Kidney glomerular epithelial cell (primary cell): ENCODE measurements around the gene LNP1.
"Not testable (repeated sequence)": the region's sequence is repeated elsewhere in the genome, so short reads cannot be mapped to it uniquely, and the experiment has no call there.

Experiments used
- DNase-seq: peaks from one replicate; lab custom pipeline; 2025; lab: John Stamatoyannopoulos, UW

LNP1 gene

DNA sequence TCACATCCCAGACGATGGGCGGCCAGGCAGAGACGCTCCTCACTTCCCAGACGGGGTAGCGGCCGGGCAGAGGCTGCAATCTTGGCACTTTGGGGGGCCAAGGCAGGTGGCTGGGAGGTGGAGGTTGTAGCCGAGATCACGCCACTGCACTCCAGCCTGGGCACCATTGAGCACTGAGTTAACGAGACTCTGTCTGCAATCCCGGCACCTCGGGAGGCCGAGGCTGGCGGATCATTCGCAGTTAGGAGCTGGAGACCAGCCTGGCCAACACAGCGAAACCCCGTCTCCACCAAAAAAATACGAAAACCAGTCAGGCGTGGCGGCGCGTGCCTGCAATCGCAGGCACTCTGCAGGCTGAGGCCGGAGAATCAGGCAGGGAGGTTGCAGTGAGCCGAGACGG is 77.2 kb downstream of the LNP1 start:
- not testable (repeated sequence) for DNase-seq

DNA sequence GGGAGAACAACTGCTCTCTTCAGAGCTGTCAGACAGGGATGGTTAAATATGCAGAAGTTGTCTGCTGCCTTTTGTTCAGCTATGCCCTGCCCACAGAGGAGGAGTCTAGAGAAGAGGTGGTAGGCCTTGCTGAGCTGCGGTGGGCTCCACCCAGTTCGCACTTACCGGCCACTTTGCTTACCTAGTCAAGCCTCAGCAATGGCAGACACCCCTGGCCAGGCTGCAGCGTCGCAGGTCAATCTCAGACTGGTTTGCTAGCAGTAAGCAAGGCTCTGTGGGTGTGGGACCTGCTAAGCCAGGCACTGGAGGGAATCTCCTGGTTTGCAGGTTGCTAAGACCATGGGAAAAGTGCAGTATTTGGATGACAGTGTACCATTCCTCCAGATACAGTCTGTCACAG is 78.7 kb downstream of the LNP1 start:
- no peak for DNase-seq

DNA sequence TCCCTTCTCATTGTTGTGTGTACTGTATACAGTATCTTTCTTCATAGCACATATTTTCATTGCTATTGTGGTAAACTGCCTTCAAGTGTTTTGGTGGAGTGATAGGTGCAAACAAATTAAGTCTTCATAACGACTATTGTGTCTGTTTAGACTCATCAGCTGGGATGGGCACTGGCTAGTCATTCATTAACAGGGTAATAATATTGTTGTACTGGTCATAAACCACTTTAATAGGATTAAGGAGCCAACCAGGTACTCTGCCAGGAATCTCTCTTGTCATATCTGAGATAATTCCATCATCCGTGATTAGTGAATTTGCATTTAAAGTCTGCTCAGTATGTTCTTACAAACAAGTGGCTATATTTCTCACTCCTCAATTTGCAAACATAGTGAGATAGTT is 80.8 kb downstream of the LNP1 start:
- DNase-seq = no peak

DNA sequence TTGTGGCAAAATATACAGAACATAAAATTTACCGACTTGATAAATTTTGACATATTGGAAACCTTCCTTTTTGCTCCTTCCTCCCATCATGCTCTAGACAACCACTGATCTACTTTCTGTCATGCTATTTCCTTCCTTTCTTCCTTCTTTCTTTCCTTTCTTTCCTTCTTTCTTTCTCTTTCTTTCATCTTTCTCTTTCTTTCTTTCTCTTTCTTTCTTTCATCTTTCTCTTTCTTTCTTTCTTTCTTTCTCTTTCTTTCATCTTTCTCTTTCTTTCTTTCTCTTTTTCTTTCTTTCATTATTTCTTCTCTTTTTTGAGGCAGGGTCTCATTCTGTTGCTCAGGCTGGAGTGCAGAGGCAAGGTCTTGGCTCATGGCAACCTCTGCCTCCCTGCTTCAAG is 82.2 kb downstream of the LNP1 start:
- DNase-seq = no peak

DNA sequence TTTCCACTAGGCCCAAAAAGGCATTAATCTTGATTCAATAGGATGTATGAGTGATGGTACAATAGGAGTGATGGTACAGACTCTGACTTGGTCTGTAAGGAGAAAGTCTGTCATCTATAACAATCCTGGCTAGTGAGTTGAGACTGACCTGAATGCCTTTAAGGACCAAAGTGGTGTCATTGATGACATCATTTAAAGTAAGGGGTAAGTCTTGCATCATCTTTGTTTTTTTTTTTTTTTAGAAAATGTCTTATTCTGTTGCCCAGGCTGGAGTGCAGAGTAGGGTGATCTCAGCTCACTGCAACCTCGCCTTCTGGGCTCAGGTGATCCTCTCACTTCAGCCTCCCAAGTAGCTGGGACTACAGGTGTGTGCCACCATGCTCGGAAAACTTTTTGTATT is 85.5 kb downstream of the LNP1 start:
- no peak for DNase-seq

DNA sequence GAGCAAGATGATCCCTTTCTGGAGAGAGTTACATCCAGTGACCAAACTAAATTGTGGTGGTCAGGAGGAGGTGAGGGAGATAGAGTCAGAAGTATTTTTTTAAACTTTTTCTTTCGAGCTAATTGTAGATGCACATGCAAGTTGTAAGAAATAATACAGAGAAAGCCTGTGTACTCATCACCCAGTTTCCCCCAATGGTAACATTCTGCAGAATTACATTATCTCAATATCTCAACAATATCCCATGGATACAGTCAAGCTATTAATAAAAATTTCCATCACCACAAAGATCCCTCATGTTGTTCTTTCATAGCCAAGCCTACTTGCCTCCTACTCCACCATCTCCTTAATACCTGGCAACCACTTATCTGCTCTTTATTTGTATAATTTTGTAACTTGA is 87.8 kb downstream of the LNP1 start:
- no peak for DNase-seq

DNA sequence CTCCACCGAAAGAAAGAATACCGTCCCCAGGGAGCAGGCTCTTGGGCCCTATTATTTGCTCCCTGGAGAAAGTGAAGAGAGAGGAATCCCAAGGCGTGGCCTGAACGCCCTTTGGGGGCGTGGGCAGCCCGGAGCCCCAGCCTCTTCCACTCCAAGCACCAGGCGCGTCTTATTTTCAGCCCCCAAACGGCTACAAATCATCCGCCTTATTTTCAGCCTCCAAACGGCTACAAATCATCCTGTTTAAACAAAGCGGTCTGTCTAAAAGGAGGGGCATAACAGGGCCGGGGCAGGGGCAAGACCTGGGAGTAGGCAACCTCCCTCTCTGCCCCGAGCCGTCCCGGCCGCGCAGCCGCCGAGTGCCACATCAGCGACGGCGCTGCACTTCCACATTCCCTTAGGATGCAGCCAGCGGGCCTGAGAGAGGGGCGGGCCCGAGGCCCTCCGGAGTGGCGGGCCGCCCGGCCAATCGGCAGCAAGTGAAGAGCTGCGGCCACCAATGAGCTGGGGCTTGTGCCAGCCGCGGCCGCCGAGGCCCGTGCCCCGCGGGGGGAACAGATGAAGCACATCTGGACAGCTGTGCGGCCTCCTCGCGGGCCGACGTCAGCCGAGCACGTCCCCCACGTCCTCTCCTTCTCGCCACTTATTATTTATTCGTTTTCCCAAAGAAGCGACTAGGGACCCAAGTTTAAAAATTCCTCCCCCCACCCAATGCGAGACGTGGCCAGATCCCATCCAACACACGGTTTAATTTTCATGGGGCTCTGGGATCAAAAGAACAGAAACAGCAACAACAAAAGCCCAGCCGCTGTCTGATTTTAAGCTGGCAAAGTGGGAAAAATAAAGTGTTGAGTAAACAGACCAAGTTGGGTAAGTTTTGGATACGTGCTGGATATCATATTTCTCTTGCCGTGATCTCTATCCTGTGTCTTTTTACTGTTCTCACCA is 91.0 kb downstream of the LNP1 start, which contains the start of gene TMEM45A:
Gene TMEM45A (plus strand): TSS at position 561 of the 948 bp plus-strand sequence. CDS start 62,593 bp downstream, outside the sequence.
- peak; percentile 97 for DNase-seq

DNA sequence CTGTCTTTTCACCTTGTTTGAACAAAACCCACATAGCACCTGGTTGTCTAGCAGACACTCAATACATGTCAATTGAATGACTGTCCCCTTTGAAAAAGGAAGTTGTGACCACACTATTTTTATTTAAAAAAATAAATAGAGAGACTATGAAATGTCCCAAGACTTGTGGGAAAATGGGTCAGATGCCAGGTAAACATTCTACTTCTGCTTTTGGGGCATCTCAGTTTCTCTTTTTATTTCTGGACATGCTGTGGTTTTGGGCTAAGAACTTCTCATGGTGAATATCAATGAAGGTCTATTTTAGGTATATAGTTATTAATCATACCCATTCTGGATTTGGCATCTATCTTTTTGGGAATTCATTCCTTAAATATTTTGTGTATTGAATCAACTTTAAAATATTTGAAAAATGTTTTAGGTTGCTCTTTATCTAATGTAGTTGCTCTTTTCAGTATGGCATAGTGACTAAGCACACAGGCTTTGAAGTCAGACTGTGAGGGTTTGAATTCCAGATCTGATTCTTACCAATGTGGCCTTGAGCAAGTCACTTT is 95.4 kb downstream of the LNP1 start:
- DNase-seq = peak; percentile 58

DNA sequence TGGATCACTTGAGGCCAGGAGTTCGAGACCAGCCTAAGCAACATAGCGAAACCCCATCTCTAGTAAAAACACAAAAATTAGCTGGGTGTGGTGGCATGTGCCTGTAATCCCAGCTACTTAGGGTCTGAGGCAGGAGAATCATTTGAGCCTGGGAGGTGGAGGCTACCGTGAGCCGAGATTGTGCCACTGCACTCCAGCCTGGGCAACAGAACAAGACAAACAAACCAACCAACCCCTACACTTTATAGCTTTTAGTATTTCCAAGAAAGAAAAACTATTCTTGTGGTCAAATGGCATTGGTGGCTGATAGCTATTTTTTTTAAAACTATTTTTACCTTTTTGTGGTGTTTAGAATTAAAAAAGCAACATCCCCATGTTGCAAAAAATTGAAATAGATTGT is 98.3 kb downstream of the LNP1 start:
- DNase-seq = no peak

DNA sequence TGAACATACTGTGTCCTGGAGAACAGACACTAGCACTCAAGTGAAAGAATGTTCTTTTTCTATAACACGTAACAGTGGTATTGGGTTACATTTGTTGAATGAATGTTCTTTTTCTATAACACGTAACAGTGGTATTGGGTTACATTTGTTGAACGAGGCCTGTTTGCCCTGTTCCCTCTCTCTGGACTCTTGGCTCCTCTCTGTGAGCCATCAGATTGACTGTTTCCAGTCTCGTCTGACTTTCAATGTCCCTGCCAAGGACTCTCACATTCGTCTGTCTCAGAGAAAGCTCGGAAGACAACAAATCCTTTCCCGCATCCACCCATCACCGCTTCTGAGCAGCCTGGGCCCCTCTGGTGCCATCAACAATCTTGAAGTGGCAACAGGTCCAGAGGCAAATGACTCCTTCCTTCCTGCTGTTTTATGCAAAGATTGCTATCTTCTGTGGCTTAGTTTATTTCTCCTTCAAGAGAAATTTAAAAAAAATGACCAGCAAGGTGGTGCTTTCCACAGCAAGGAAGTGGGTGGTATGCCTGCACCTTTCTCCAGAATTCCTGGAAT is 99.1 kb downstream of the LNP1 start:
- DNase-seq = no peak

DNA sequence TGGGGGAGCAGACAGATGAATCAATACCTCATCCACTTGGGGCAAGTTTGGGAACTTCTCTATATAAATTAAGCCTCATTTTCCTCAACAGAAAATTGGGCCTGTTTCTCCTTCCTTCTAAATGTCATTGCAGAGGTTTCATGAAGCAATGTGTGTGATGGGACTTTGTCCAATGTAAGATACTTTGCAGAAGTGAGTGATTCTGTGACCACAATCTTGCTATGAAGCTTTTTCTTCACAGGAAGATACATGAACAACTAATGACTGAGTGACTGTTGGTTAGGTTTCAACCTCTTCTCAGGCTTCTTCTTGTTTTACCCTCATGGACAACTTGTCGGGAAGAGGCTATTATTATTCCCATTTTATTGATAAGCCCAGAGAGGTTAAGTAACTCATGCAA is 102.1 kb downstream of the LNP1 start:
- DNase-seq = no peak
